B cell (primary cell): ENCODE results near the gene FOXI2.

ENCODE experiments used
- CTCF ChIP-seq: fragments of 200-600 bp; IDR thresholded peaks from one replicate; pipeline ENCODE4 v1.8.0; 2022; ENCODE audit warnings: antibody characterized with exemption, mild to moderate bottlenecking
- EZH2 ChIP-seq: IDR thresholded peaks from 2 replicates; pipeline ENCODE4 v1.6.1; 2012; ENCODE audit warnings: borderline replicate concordance, low read depth, mild to moderate bottlenecking, moderate library complexity, low read length; ENCODE audit not compliant: insufficient read depth, poor library complexity, severe bottlenecking

GRCh38 chr10:127757033-127757432, 20.0 kb downstream of the FOXI2 start:
- TF ChIP-seq CTCF (no peak), EZH2 (no peak)
